Measurements from ENCODE around the gene PPCDC. TPM values are rescaled to one million over a fixed set of nuclear protein-coding genes. Genes with fewer than 3 reads are reported as not detected.

The PPCDC gene
- polyA plus RNA-seq, 1 experiment, result 5.5 TPM

DNA sequence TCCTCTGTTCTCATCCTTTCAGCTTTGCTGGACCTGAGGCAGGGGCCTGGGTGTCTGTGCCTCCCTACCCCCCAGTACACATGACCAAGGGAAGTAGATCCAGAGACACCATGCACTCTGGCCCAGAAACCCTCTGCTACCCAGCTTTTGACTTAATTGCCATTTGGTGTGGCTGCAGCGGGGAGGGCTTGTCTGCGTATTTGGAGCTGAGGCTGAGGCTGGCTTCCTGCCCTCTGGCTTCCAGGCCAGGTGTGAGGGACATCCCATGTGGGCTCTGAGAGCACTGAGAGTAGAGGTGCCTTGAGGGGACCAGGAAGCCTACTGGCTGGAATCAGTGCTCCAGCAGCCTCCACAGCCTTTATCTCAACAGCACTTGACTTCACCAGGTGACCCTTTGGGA, 26.9 kb downstream of the PPCDC start:
- TF ChIP-seq, protein P1, sequence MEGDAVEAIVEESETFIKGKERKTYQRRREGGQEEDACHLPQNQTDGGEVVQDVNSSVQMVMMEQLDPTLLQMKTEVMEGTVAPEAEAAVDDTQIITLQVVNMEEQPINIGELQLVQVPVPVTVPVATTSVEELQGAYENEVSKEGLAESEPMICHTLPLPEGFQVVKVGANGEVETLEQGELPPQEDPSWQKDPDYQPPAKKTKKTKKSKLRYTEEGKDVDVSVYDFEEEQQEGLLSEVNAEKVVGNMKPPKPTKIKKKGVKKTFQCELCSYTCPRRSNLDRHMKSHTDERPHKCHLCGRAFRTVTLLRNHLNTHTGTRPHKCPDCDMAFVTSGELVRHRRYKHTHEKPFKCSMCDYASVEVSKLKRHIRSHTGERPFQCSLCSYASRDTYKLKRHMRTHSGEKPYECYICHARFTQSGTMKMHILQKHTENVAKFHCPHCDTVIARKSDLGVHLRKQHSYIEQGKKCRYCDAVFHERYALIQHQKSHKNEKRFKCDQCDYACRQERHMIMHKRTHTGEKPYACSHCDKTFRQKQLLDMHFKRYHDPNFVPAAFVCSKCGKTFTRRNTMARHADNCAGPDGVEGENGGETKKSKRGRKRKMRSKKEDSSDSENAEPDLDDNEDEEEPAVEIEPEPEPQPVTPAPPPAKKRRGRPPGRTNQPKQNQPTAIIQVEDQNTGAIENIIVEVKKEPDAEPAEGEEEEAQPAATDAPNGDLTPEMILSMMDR (IDR thresholded peaks at IDR 0.05; ENCODE audit: low read depth, low read length), result no peak
- Histone ChIP-seq H3K27ac (ENCODE audit: low read depth, low read length) (no peak overlapping the region), H3K4me3 (ENCODE audit: low read depth, low read length) (no peak overlapping the region), H3K9me3 (ENCODE audit: control insufficient read depth, insufficient read depth, low read length) (no peaks in the 10 kb centered on the region), H3K27me3 (ENCODE audit: control insufficient read depth, insufficient read depth, low read length) (no peaks in the 10 kb centered on the region)
- DNase-seq (ENCODE audit: low read depth, low spot score), result no peak
- CTCF ChIA-PET, result no interaction called here
- POLR2A ChIA-PET, result no interaction called here

DNA sequence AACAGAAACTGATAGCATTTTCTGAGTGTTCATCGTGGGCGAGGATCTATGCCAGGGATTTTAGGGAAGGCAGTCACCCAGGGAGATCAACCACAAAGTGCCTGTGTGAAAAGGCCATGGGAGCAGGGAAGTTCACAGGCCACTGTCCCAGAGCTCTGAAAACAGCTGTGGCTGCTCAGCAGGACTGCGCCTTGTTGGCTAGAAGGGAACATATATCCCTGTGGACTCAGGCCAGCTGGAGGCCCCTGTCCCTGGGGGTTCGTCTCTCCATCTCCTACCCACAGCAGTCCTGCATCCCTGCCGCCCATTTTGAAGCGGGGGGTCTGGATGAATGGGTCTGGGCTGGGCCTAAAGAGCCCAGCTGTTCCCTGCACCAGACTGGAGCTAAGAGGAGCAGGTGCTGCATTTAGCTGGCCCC, 27.8 kb downstream of the PPCDC start:
- no peak for DNase-seq (ENCODE audit: low read depth, low spot score)
- ChIA-PET CTCF (no interaction called here), POLR2A (no interaction called here)
- H3K27me3 ChIP-seq (ENCODE audit: control insufficient read depth, insufficient read depth, low read length), result no peaks in the 10 kb centered on the region
- H3K4me3 ChIP-seq (ENCODE audit: low read depth, low read length), result no peak overlapping the region
- no peak overlapping the region for H3K27ac ChIP-seq (ENCODE audit: low read depth, low read length)
- no peaks in the 10 kb centered on the region for H3K9me3 ChIP-seq (ENCODE audit: control insufficient read depth, insufficient read depth, low read length)
- TF ChIP-seq, protein P1 (IDR thresholded peaks at IDR 0.05; ENCODE audit: low read depth, low read length), result no peak

DNA sequence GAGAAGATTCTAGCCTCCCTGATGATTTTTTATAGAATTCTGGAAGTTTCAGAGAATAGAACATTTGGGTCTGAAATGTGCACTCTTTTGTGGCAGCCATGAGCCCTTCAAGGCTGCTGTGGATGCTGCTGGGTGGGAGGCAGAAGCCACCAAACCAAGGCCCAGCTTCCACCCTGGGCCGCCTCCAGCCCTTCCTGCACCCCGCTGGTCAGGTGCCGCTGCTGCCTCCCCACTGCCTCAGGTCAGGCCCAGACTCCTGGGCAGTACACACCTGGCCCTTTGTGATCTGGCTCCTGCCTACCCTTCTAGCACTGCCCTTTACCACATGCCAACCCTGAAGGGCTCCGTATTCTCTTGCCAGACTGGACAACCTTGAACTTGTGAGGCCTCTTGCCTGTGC, 28.3 kb downstream of the PPCDC start:
- no peak overlapping the region for H3K27ac ChIP-seq (ENCODE audit: low read depth, low read length)
- TF ChIP-seq, protein P1 (IDR thresholded peaks at IDR 0.05; ENCODE audit: low read depth, low read length), result no peak
- ChIA-PET POLR2A (no interaction called here), CTCF (no interaction called here)
- H3K27me3 ChIP-seq (ENCODE audit: control insufficient read depth, insufficient read depth, low read length), result no peaks in the 10 kb centered on the region
- no peak overlapping the region for H3K4me3 ChIP-seq (ENCODE audit: low read depth, low read length)
- no peaks in the 10 kb centered on the region for H3K9me3 ChIP-seq (ENCODE audit: control insufficient read depth, insufficient read depth, low read length)
- no peak for DNase-seq (ENCODE audit: low read depth, low spot score)

DNA sequence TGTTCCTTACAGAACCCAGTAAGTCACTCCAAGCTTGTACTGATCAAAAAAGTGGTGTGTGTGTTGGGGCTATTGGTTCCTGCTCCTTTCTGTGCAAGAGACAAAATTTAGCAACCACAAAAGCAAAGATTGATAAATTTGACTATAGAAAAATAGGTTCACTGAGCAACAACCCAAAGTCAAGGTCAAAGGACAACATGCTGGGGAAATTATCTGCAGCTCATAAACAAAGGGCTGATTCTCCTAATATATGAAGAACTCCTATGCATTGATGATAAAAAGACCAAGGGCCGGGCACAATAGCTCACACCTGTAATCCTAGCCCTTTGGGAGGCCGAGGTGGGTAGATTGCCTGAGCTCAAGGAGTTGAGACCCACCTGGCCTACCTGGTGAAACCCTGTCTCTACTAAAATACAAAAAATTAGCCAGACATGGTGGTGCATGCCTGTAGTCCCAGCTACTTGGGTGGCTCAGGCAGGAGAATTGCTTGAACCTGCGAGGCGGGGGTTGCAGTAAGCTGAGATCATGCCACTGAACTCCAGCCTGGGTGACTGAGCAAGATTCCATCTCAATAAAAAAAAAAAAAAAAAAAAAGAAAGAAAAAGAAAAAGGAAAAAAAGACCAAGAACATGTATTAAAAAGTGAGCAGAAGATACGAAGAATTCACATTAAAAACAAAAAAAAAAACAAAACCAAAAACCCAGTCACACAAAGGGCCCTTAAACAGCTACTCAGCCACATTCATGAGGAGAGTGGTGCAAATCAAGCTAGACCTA, 29.8 kb downstream of the PPCDC start:
- POLR2A ChIA-PET, result interaction anchor here (0.6 kb wide), 2 partner anchors 13 to 352 kb away, joined by 4 to 8 read pairs; no protein-coding TSS in a partner anchor
- no peaks in the 10 kb centered on the region for H3K9me3 ChIP-seq (ENCODE audit: control insufficient read depth, insufficient read depth, low read length)
- CTCF ChIA-PET, result interaction anchor here (0.7 kb wide), 1 partner anchor 49 kb away, joined by 3 read pairs; no protein-coding TSS in a partner anchor
- DNase-seq (ENCODE audit: low read depth, low spot score), result no peak
- H3K27ac ChIP-seq (ENCODE audit: low read depth, low read length), result no peak overlapping the region
- H3K4me3 ChIP-seq (ENCODE audit: low read depth, low read length), result no peak overlapping the region
- H3K27me3 ChIP-seq (ENCODE audit: control insufficient read depth, insufficient read depth, low read length), result no peaks in the 10 kb centered on the region
- TF ChIP-seq, protein P1 (IDR thresholded peaks at IDR 0.05; ENCODE audit: low read depth, low read length), result no peak

GRCh38 chr15:75053748-75054125, 30.3 kb downstream of the PPCDC start:
- no peak overlapping the region for H3K4me3 ChIP-seq (ENCODE audit: low read depth, low read length)
- H3K9me3 ChIP-seq (ENCODE audit: control insufficient read depth, insufficient read depth, low read length), result no peaks in the 10 kb centered on the region
- ChIA-PET POLR2A (interaction anchor here (0.6 kb wide), 1 partner anchor 353 kb away, joined by 8 read pairs; no protein-coding TSS in a partner anchor), CTCF (no interaction called here)
- H3K27me3 ChIP-seq (ENCODE audit: control insufficient read depth, insufficient read depth, low read length), result no peaks in the 10 kb centered on the region
- no peak overlapping the region for H3K27ac ChIP-seq (ENCODE audit: low read depth, low read length)
- TF ChIP-seq, protein P1 (IDR thresholded peaks at IDR 0.05; ENCODE audit: low read depth, low read length), result no peak
- DNase-seq (ENCODE audit: low read depth, low spot score), result no peak

All from AG04450 (cell line).